ENCODE measurements around the gene SULT1C3.
"Not testable (repeated sequence)": the region's sequence is repeated elsewhere in the genome, so short reads cannot be mapped to it uniquely, and the experiment has no call there.

SULT1C3 gene

GRCh38 chr2:108270346-108270745, 30.6 kb downstream of the SULT1C3 start:
- TF ChIP-seq PKNOX1 (IDR thresholded peaks at IDR 0.05) (no peak), LEF1 (IDR thresholded peaks at IDR 0.05; ENCODE audit: borderline replicate concordance) (no peak), FOXM1 (IDR thresholded peaks at IDR 0.05; ENCODE audit: borderline replicate concordance) (no peak), HDGF (IDR thresholded peaks at IDR 0.05; ENCODE audit: borderline replicate concordance) (no peak), SP1 (IDR thresholded peaks at IDR 0.05) (no peak), FOXK2 (IDR thresholded peaks at IDR 0.05) (no peak), ARNT (IDR thresholded peaks at IDR 0.05) (no peak), CTBP1 (IDR thresholded peaks at IDR 0.05; ENCODE audit: borderline replicate concordance) (no peak), FOXA1 (IDR thresholded peaks at IDR 0.05) (no peak), SUZ12 (IDR thresholded peaks at IDR 0.05) (no peak), ZNF384 (IDR thresholded peaks at IDR 0.05) (no peak), ELF4 (IDR thresholded peaks at IDR 0.05) (no peak), TARDBP (IDR thresholded peaks at IDR 0.05) (no peak), BHLHE40 (IDR thresholded peaks at IDR 0.05; ENCODE audit: borderline replicate concordance) (no peak), NFRKB (IDR thresholded peaks at IDR 0.05) (no peak), L3MBTL2 (conservative IDR thresholded peaks at IDR 0.05) (no peak)
- POLR2A ChIA-PET, result no interaction called here
- CTCF ChIA-PET, result no interaction called here
- DNase-seq (ENCODE audit: extremely low spot score), result no peak

GRCh38 chr2:108270768-108271506, 31.2 kb downstream of the SULT1C3 start:
- DNase-seq (ENCODE audit: extremely low spot score), result no peak
- ChIA-PET CTCF (no interaction called here), POLR2A (no interaction called here)
- TF ChIP-seq ELF4 (IDR thresholded peaks at IDR 0.05), result no peak
- TF ChIP-seq HDGF (IDR thresholded peaks at IDR 0.05; ENCODE audit: borderline replicate concordance), result no peak
- no peak for TF ChIP-seq CTBP1 (IDR thresholded peaks at IDR 0.05; ENCODE audit: borderline replicate concordance)
- TF ChIP-seq FOXK2 (IDR thresholded peaks at IDR 0.05), result no peak
- TF ChIP-seq FOXM1 (IDR thresholded peaks at IDR 0.05; ENCODE audit: borderline replicate concordance), result no peak
- no peak for TF ChIP-seq SUZ12 (IDR thresholded peaks at IDR 0.05)

GRCh38 chr2:108271691-108272253, 32.0 kb downstream of the SULT1C3 start:
- TF ChIP-seq L3MBTL2 (conservative IDR thresholded peaks at IDR 0.05) (no peak), TARDBP (IDR thresholded peaks at IDR 0.05) (no peak), SP1 (IDR thresholded peaks at IDR 0.05) (no peak), ELF4 (IDR thresholded peaks at IDR 0.05) (no peak)
- DNase-seq (ENCODE audit: extremely low spot score), result no peak
- CTCF ChIA-PET, result no interaction called here
- POLR2A ChIA-PET, result no interaction called here

GRCh38 chr2:108278631-108279030, 38.9 kb downstream of the SULT1C3 start:
- no peak for DNase-seq (ENCODE audit: extremely low spot score)
- TF ChIP-seq L3MBTL2 (conservative IDR thresholded peaks at IDR 0.05) (no peak), SP1 (IDR thresholded peaks at IDR 0.05) (no peak), LEF1 (IDR thresholded peaks at IDR 0.05; ENCODE audit: borderline replicate concordance) (no peak), SUZ12 (IDR thresholded peaks at IDR 0.05) (no peak), FOXM1 (IDR thresholded peaks at IDR 0.05; ENCODE audit: borderline replicate concordance) (no peak), TARDBP (IDR thresholded peaks at IDR 0.05) (no peak), FOXA1 (IDR thresholded peaks at IDR 0.05) (no peak), ELF4 (IDR thresholded peaks at IDR 0.05) (no peak), BHLHE40 (IDR thresholded peaks at IDR 0.05; ENCODE audit: borderline replicate concordance) (no peak), NFRKB (IDR thresholded peaks at IDR 0.05) (no peak), HDGF (IDR thresholded peaks at IDR 0.05; ENCODE audit: borderline replicate concordance) (no peak), ARNT (IDR thresholded peaks at IDR 0.05) (no peak), FOXK2 (IDR thresholded peaks at IDR 0.05) (no peak), ZNF384 (IDR thresholded peaks at IDR 0.05) (no peak), CTBP1 (IDR thresholded peaks at IDR 0.05; ENCODE audit: borderline replicate concordance) (no peak), PKNOX1 (IDR thresholded peaks at IDR 0.05) (no peak)
- CTCF ChIA-PET, result no interaction called here
- POLR2A ChIA-PET, result interaction anchor here (1.1 kb wide), 1 partner anchor 10 kb away, joined by 3 read pairs; the partner anchor contains the start of gene SULT1C2

- TF ChIP-seq PKNOX1 (IDR thresholded peaks at IDR 0.05) (no peak), TARDBP (IDR thresholded peaks at IDR 0.05) (no peak), FOXM1 (IDR thresholded peaks at IDR 0.05; ENCODE audit: borderline replicate concordance) (no peak), L3MBTL2 (conservative IDR thresholded peaks at IDR 0.05) (no peak), BHLHE40 (IDR thresholded peaks at IDR 0.05; ENCODE audit: borderline replicate concordance) (no peak), ARNT (IDR thresholded peaks at IDR 0.05) (no peak), SUZ12 (IDR thresholded peaks at IDR 0.05) (no peak)
- ChIA-PET POLR2A (no interaction called here), CTCF (no interaction called here)
- DNase-seq (ENCODE audit: extremely low spot score), result no peak
Observed at GRCh38 chr2:108279468-108279867, 39.7 kb downstream of the SULT1C3 start.

- no peak for TF ChIP-seq FOXM1 (IDR thresholded peaks at IDR 0.05; ENCODE audit: borderline replicate concordance)
- TF ChIP-seq CTBP1 (IDR thresholded peaks at IDR 0.05; ENCODE audit: borderline replicate concordance), result no peak
- no peak for TF ChIP-seq FOXK2 (IDR thresholded peaks at IDR 0.05)
- TF ChIP-seq SUZ12 (IDR thresholded peaks at IDR 0.05), result no peak
- no peak for TF ChIP-seq L3MBTL2 (conservative IDR thresholded peaks at IDR 0.05)
- no peak for TF ChIP-seq LEF1 (IDR thresholded peaks at IDR 0.05; ENCODE audit: borderline replicate concordance)
- TF ChIP-seq TARDBP (IDR thresholded peaks at IDR 0.05), result no peak
- no peak for TF ChIP-seq ELF4 (IDR thresholded peaks at IDR 0.05)
- TF ChIP-seq ARNT (IDR thresholded peaks at IDR 0.05), result no peak
- TF ChIP-seq ZNF384 (IDR thresholded peaks at IDR 0.05), result no peak
- TF ChIP-seq NFRKB (IDR thresholded peaks at IDR 0.05), result no peak
- TF ChIP-seq SP1 (IDR thresholded peaks at IDR 0.05), result no peak
- ChIA-PET CTCF (no interaction called here), POLR2A (no interaction called here)
- no peak for DNase-seq (ENCODE audit: extremely low spot score)
Observed at GRCh38 chr2:108280466-108280865, 40.7 kb downstream of the SULT1C3 start.

GRCh38 chr2:108284566-108284965, 44.8 kb downstream of the SULT1C3 start:
- CTCF ChIA-PET, result interaction anchor here (0.6 kb wide), 1 partner anchor 55 kb away, joined by 3 read pairs; no protein-coding TSS in a partner anchor
- DNase-seq (ENCODE audit: extremely low spot score); POLR2A ChIA-PET: not testable (repeated sequence)

Data from HEK293T (cell line).